NCI-H748 treated with DMSO at 0.1 percent for 48 hours (cell line): ENCODE measurements around the gene SLC28A3.
"Not testable (repeated sequence)": the region's sequence is repeated elsewhere in the genome, so short reads cannot be mapped to it uniquely, and the experiment has no call there.

ENCODE experiments used
- DNase-seq: peaks from one replicate; lab custom pipeline; 2025; lab: John Stamatoyannopoulos, UW

The SLC28A3 gene

GRCh38 chr9:84340535-84340934 lies at the start of gene SLC28A3:
TSS of gene SLC28A3 (minus strand) at chr9:84340758. CDS start at chr9:84340633, 125 bp downstream.
- DNase-seq: no peak

- not testable (repeated sequence) for DNase-seq
Measured at GRCh38 chr9:84390254-84390653, 49.7 kb upstream of the SLC28A3 start.

GRCh38 chr9:84387821-84388220 lies 47.3 kb upstream of the SLC28A3 start:
- no peak for DNase-seq

- no peak for DNase-seq
Measured at GRCh38 chr9:84386753-84387152, 46.2 kb upstream of the SLC28A3 start.

GRCh38 chr9:84385386-84386040 lies 45.0 kb upstream of the SLC28A3 start:
- DNase-seq: no peak

GRCh38 chr9:84384617-84385016 lies 44.1 kb upstream of the SLC28A3 start:
- no peak for DNase-seq

- no peak for DNase-seq
Measured at GRCh38 chr9:84383178-84383577, 42.6 kb upstream of the SLC28A3 start.

GRCh38 chr9:84382720-84383119 lies 42.2 kb upstream of the SLC28A3 start:
- no peak for DNase-seq

GRCh38 chr9:84381508-84381907 lies 41.0 kb upstream of the SLC28A3 start:
- no peak for DNase-seq

GRCh38 chr9:84379740-84380139 lies 39.2 kb upstream of the SLC28A3 start:
- no peak for DNase-seq

GRCh38 chr9:84375954-84376353 lies 35.4 kb upstream of the SLC28A3 start:
- no peak for DNase-seq

- no peak for DNase-seq
Measured at GRCh38 chr9:84374516-84374915, 34.0 kb upstream of the SLC28A3 start.

GRCh38 chr9:84374013-84374412 lies 33.5 kb upstream of the SLC28A3 start:
- no peak for DNase-seq

GRCh38 chr9:84371737-84372136 lies 31.2 kb upstream of the SLC28A3 start:
- DNase-seq: no peak

- DNase-seq: no peak
Measured at GRCh38 chr9:84368601-84369000, 28.0 kb upstream of the SLC28A3 start.

GRCh38 chr9:84367726-84368125 lies 27.2 kb upstream of the SLC28A3 start:
- DNase-seq: not testable (repeated sequence)

GRCh38 chr9:84366683-84367082 lies 26.1 kb upstream of the SLC28A3 start:
- no peak for DNase-seq

- not testable (repeated sequence) for DNase-seq
Measured at GRCh38 chr9:84364894-84365490, 24.4 kb upstream of the SLC28A3 start.

GRCh38 chr9:84361645-84362044 lies 21.1 kb upstream of the SLC28A3 start:
- DNase-seq: no peak

GRCh38 chr9:84357275-84357674 lies 16.7 kb upstream of the SLC28A3 start:
- no peak for DNase-seq

- DNase-seq: no peak
Measured at GRCh38 chr9:84354035-84354434, 13.5 kb upstream of the SLC28A3 start.

- DNase-seq: no peak
Measured at GRCh38 chr9:84349671-84350070, 9.1 kb upstream of the SLC28A3 start.

GRCh38 chr9:84343111-84343521 lies 2.6 kb upstream of the SLC28A3 start:
- DNase-seq: no peak

- no peak for DNase-seq
Measured at GRCh38 chr9:84339962-84340361, 596 bp downstream of the SLC28A3 start.
